GM23338 (cell line): ENCODE data around the gene SGMS2. TPM values are rescaled to one million over a fixed set of nuclear protein-coding genes. Genes with fewer than 3 reads are reported as not detected.

Experiments used
- ATAC-seq: fragments of 200-7000 bp; cut with Tn5 transposase; 3 replicates; pipeline ENCODE4 v1.9.1; 2020
- DNase-seq: peaks from one replicate; pipeline ENCODE4 v3.0.0-alpha.2; 2015; ENCODE audit warnings: low spot score
- H2AFZ ChIP-seq: fragments of 200-600 bp; sonication (generic); 2 replicates; pipeline ENCODE4 v1.8.0; 2016; ENCODE audit warnings: antibody characterized with exemption, mild to moderate bottlenecking, moderate library complexity
- H3F3A ChIP-seq: fragments of 200-600 bp; sonication (generic); replicated peaks from 2 replicates; pipeline ENCODE4 v1.8.0; 2017; ENCODE audit warnings: antibody characterized with exemption, mixed run types, low read depth
- H3K27ac ChIP-seq: fragments of 200-600 bp; sonication (generic); 2 replicates; pipeline ENCODE4 v1.6.1; 2016; ENCODE audit warnings: low read depth
- H3K27me3 ChIP-seq: fragments of 200-600 bp; sonication (generic); 2 replicates; pipeline ENCODE4 v1.8.0; 2016; ENCODE audit warnings: mild to moderate bottlenecking, mixed run types, moderate library complexity; ENCODE audit not compliant: insufficient read depth
- H3K36me3 ChIP-seq: fragments of 200-600 bp; sonication (generic); 2 replicates; pipeline ENCODE4 v1.8.0; 2016; ENCODE audit warnings: mild to moderate bottlenecking; ENCODE audit not compliant: insufficient read depth
- H3K4me1 ChIP-seq: fragments of 200-600 bp; sonication (generic); 2 replicates; pipeline ENCODE4 v1.8.0; 2016; ENCODE audit warnings: mild to moderate bottlenecking, moderate library complexity; ENCODE audit not compliant: insufficient read depth
- H3K4me2 ChIP-seq: fragments of 200-600 bp; sonication (generic); 2 replicates; pipeline ENCODE4 v1.7.1; 2017; ENCODE audit warnings: mixed run types
- H3K4me3 ChIP-seq: fragments of 200-600 bp; sonication (generic); 2 replicates; pipeline ENCODE4 v1.6.1; 2016; ENCODE audit warnings: mixed run types
- H3K79me2 ChIP-seq: fragments of 200-600 bp; sonication (generic); replicated peaks from 2 replicates; pipeline ENCODE4 v1.8.0; 2017; ENCODE audit warnings: mild to moderate bottlenecking; ENCODE audit not compliant: insufficient read depth
- H3K9me2 ChIP-seq: fragments of 200-600 bp; sonication (generic); 2 replicates; pipeline ENCODE4 v1.8.0; 2017; ENCODE audit not compliant: insufficient read depth
- H4K20me1 ChIP-seq: fragments of 200-600 bp; sonication (generic); replicated peaks from 2 replicates; pipeline ENCODE4 v1.8.0; 2017; ENCODE audit warnings: mild to moderate bottlenecking; ENCODE audit not compliant: insufficient read depth
- H3K27ac Mint-ChIP-seq: 2 replicates; pipeline ENCODE4 v1.8.0; 2020; ENCODE audit warnings: inconsistent platforms, mild to moderate bottlenecking, moderate library complexity, mixed read lengths
- H3K27me3 Mint-ChIP-seq: 3 replicates; pipeline ENCODE4 v1.8.0; 2022; ENCODE audit warnings: low read depth, mild to moderate bottlenecking, moderate library complexity, mixed read lengths, inconsistent platforms; ENCODE audit not compliant: insufficient read depth, poor library complexity
- H3K36me3 Mint-ChIP-seq: 3 replicates; pipeline ENCODE4 v1.8.0; 2021; ENCODE audit warnings: low read depth, mild to moderate bottlenecking, inconsistent platforms, moderate library complexity, mixed read lengths
- H3K4me1 Mint-ChIP-seq: 3 replicates; pipeline ENCODE4 v1.8.0; 2020; ENCODE audit warnings: mild to moderate bottlenecking, inconsistent platforms, mixed read lengths
- H3K4me3 Mint-ChIP-seq: 3 replicates; pipeline ENCODE4 v1.8.0; 2021; ENCODE audit warnings: moderate library complexity, mild to moderate bottlenecking, inconsistent platforms, mixed read lengths
- H3K9me3 Mint-ChIP-seq: 3 replicates; pipeline ENCODE4 v1.8.0; 2020; ENCODE audit warnings: moderate library complexity, mild to moderate bottlenecking, inconsistent platforms, mixed read lengths
- CREB1 ChIP-seq: fragments of 250-450 bp; sonication (Bioruptor Pico); IDR thresholded peaks from 2 replicates; pipeline ENCODE4 v1.5.0; 2020; ENCODE audit warnings: low read depth, mild to moderate bottlenecking, moderate library complexity
- EZH2phosphoT487 ChIP-seq: fragments of 200-600 bp; sonication (generic); IDR thresholded peaks from one replicate; pipeline ENCODE4 v1.8.1; 2018; ENCODE audit warnings: antibody characterized with exemption; ENCODE audit not compliant: unreplicated experiment
- NANOG ChIP-seq: IDR thresholded peaks from 2 replicates; pipeline ENCODE4 v1.6.1; 2016; ENCODE audit warnings: antibody characterized with exemption, borderline replicate concordance
- POLR2AphosphoS5 ChIP-seq: IDR thresholded peaks from 2 replicates; pipeline ENCODE4 v1.6.1; 2016; ENCODE audit warnings: antibody characterized with exemption, low read depth
- ZNF114 ChIP-seq: fragments of 250-450 bp; sonication (Bioruptor Pico); IDR thresholded peaks from 2 replicates; pipeline ENCODE4 v1.5.0; 2020; ENCODE audit warnings: mild to moderate bottlenecking, moderate library complexity
- polyA plus RNA-seq: library from polyadenylated mRNA; unstranded; fragments of >200 nt; fragmentation: Nextera tagmentation; extraction: Ambion mirVana; gene quantifications from 2 replicates; pipeline ENCODE4 v1.2.1, GENCODE V29; 2016
- total RNA-seq: library from RNA; depleted of rRNA; stranded (reverse); fragments of >200 nt; shearing (Covaris generic); gene quantifications from 2 replicates; pipeline ENCODE4 v1.2.3, GENCODE V29; 2014
- TF ChIP-seq, protein P1 (sequence below): IDR thresholded peaks from one replicate; pipeline ENCODE4 v1.6.1; 2018; ENCODE audit warnings: antibody characterized with exemption; ENCODE audit not compliant: unreplicated experiment
- TF ChIP-seq, protein P2 (sequence below): fragments of 250-450 bp; sonication (Bioruptor Pico); IDR thresholded peaks from 2 replicates; pipeline ENCODE4 v1.5.0; 2020; ENCODE audit warnings: mild to moderate bottlenecking, moderate library complexity
- TF ChIP-seq, protein P3 (sequence below): IDR thresholded peaks from 2 replicates; pipeline ENCODE4 v1.6.1; 2016; ENCODE audit warnings: antibody characterized with exemption

Gene SGMS2
- total and polyA plus RNA-seq, 2 experiments from 2014 or later, result 0.35 to 1.1 TPM

DNA sequence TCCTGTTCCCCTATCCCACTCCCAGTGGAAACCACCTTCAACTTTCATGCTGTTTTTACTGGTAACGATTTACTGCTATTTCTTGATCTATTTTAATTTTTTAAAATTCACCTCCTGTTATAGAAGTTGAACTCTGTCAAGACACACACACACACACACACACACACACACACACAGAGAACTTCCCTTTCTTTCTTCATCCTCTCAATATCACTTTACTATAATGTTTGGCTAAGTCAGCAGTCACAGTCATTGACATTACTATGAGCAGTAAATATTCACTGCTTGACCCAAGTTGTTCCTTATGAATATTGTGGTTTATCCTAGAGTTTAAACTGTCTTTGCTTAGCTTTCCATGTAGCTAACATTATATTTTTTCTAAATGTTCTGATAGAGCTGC is 24.0 kb upstream of the SGMS2 start:
- Histone ChIP-seq H3F3A (no peaks in the 10 kb centered on the region), H4K20me1 (no peaks in the 10 kb centered on the region), H3K4me1 (0 out of 2 replicates have a peak, but pooled peaks cover 3% of the 10 kb centered on the region), H3K27ac (no peak overlapping the region), H3K36me3 (no peaks in the 10 kb centered on the region), H2AFZ (no peak overlapping the region), H3K4me3 (no peak overlapping the region), H3K4me2 (no peak overlapping the region), H3K9me2 (peaks cover 3% of the 10 kb centered on the region; the same call in 1 of the 2 replicates), H3K79me2 (no peaks in the 10 kb centered on the region), H3K27me3 (no peaks in the 10 kb centered on the region)
- no peaks in the 10 kb centered on the region; the same call in 2 of the 3 replicates for H3K9me3 Mint-ChIP-seq
- no peak overlapping the region for H3K27ac Mint-ChIP-seq
- H3K36me3 Mint-ChIP-seq, result no peaks in the 10 kb centered on the region
- TF ChIP-seq, protein P1, sequence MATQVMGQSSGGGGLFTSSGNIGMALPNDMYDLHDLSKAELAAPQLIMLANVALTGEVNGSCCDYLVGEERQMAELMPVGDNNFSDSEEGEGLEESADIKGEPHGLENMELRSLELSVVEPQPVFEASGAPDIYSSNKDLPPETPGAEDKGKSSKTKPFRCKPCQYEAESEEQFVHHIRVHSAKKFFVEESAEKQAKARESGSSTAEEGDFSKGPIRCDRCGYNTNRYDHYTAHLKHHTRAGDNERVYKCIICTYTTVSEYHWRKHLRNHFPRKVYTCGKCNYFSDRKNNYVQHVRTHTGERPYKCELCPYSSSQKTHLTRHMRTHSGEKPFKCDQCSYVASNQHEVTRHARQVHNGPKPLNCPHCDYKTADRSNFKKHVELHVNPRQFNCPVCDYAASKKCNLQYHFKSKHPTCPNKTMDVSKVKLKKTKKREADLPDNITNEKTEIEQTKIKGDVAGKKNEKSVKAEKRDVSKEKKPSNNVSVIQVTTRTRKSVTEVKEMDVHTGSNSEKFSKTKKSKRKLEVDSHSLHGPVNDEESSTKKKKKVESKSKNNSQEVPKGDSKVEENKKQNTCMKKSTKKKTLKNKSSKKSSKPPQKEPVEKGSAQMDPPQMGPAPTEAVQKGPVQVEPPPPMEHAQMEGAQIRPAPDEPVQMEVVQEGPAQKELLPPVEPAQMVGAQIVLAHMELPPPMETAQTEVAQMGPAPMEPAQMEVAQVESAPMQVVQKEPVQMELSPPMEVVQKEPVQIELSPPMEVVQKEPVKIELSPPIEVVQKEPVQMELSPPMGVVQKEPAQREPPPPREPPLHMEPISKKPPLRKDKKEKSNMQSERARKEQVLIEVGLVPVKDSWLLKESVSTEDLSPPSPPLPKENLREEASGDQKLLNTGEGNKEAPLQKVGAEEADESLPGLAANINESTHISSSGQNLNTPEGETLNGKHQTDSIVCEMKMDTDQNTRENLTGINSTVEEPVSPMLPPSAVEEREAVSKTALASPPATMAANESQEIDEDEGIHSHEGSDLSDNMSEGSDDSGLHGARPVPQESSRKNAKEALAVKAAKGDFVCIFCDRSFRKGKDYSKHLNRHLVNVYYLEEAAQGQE, result no peak
- no peak for TF ChIP-seq NANOG
- TF ChIP-seq CREB1, result no peak
- TF ChIP-seq POLR2AphosphoS5, result no peak
- TF ChIP-seq EZH2phosphoT487, result no peak
- DNase-seq (no peak), ATAC-seq (no peak)
- no peaks in the 10 kb centered on the region; the same call in 2 of the 3 replicates for H3K4me1 Mint-ChIP-seq
- H3K27me3 Mint-ChIP-seq, result no peaks in the 10 kb centered on the region
- H3K4me3 Mint-ChIP-seq, result no peak overlapping the region

DNA sequence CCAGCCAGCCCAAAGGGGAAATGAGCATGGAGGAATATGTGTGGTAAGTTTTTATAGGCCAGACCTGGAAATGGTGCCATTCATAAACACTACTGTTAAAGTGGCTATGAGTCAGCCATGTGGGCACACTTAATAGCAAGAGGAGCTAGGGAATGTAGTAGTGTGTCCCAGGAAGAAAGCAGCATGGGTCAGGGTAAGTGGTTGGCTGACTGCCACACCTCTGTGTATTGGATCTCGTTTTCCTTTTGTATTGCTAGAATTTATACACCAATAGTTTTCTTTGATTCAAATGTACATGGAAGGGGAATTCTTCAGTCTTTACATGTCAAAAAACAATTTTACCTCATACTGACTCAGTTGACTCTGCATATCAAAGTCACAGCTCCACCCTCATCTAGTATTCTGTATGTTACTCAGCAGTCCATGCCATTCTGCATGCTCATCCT is 22.9 kb upstream of the SGMS2 start:
- Histone ChIP-seq H3K4me1 (0 out of 2 replicates have a peak, but pooled peaks cover 3% of the 10 kb centered on the region), H2AFZ (no peak overlapping the region), H3K27ac (no peak overlapping the region), H4K20me1 (no peaks in the 10 kb centered on the region), H3K36me3 (no peaks in the 10 kb centered on the region), H3K4me3 (no peak overlapping the region), H3F3A (no peaks in the 10 kb centered on the region), H3K4me2 (no peak overlapping the region), H3K9me2 (peaks cover 2% of the 10 kb centered on the region; the same call in 1 of the 2 replicates), H3K79me2 (no peaks in the 10 kb centered on the region), H3K27me3 (no peaks in the 10 kb centered on the region)
- no peaks in the 10 kb centered on the region for H3K36me3 Mint-ChIP-seq
- no peaks in the 10 kb centered on the region for H3K27me3 Mint-ChIP-seq
- H3K27ac Mint-ChIP-seq, result no peak overlapping the region
- no peaks in the 10 kb centered on the region for H3K4me1 Mint-ChIP-seq
- ATAC-seq (no peak), DNase-seq (no peak)
- no peak overlapping the region for H3K4me3 Mint-ChIP-seq
- no peaks in the 10 kb centered on the region; the same call in 2 of the 3 replicates for H3K9me3 Mint-ChIP-seq
- TF ChIP-seq, protein P2, sequence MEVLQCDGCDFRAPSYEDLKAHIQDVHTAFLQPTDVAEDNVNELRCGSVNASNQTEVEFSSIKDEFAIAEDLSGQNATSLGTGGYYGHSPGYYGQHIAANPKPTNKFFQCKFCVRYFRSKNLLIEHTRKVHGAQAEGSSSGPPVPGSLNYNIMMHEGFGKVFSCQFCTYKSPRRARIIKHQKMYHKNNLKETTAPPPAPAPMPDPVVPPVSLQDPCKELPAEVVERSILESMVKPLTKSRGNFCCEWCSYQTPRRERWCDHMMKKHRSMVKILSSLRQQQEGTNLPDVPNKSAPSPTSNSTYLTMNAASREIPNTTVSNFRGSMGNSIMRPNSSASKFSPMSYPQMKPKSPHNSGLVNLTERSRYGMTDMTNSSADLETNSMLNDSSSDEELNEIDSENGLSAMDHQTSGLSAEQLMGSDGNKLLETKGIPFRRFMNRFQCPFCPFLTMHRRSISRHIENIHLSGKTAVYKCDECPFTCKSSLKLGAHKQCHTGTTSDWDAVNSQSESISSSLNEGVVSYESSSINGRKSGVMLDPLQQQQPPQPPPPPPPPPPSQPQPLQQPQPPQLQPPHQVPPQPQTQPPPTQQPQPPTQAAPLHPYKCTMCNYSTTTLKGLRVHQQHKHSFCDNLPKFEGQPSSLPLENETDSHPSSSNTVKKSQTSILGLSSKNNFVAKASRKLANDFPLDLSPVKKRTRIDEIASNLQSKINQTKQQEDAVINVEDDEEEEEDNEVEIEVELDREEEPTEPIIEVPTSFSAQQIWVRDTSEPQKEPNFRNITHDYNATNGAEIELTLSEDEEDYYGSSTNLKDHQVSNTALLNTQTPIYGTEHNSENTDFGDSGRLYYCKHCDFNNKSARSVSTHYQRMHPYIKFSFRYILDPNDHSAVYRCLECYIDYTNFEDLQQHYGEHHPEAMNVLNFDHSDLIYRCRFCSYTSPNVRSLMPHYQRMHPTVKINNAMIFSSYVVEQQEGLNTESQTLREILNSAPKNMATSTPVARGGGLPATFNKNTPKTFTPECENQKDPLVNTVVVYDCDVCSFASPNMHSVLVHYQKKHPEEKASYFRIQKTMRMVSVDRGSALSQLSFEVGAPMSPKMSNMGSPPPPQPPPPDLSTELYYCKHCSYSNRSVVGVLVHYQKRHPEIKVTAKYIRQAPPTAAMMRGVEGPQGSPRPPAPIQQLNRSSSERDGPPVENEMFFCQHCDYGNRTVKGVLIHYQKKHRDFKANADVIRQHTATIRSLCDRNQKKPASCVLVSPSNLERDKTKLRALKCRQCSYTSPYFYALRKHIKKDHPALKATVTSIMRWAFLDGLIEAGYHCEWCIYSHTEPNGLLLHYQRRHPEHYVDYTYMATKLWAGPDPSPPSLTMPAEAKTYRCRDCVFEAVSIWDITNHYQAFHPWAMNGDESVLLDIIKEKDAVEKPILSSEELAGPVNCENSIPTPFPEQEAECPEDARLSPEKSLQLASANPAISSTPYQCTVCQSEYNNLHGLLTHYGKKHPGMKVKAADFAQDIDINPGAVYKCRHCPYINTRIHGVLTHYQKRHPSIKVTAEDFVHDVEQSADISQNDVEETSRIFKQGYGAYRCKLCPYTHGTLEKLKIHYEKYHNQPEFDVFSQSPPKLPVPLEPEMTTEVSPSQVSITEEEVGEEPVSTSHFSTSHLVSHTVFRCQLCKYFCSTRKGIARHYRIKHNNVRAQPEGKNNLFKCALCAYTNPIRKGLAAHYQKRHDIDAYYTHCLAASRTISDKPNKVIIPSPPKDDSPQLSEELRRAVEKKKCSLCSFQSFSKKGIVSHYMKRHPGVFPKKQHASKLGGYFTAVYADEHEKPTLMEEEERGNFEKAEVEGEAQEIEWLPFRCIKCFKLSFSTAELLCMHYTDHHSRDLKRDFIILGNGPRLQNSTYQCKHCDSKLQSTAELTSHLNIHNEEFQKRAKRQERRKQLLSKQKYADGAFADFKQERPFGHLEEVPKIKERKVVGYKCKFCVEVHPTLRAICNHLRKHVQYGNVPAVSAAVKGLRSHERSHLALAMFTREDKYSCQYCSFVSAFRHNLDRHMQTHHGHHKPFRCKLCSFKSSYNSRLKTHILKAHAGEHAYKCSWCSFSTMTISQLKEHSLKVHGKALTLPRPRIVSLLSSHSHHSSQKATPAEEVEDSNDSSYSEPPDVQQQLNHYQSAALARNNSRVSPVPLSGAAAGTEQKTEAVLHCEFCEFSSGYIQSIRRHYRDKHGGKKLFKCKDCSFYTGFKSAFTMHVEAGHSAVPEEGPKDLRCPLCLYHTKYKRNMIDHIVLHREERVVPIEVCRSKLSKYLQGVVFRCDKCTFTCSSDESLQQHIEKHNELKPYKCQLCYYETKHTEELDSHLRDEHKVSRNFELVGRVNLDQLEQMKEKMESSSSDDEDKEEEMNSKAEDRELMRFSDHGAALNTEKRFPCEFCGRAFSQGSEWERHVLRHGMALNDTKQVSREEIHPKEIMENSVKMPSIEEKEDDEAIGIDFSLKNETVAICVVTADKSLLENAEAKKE (CRISPR knock-in tag), result no peak
- TF ChIP-seq, protein P3, sequence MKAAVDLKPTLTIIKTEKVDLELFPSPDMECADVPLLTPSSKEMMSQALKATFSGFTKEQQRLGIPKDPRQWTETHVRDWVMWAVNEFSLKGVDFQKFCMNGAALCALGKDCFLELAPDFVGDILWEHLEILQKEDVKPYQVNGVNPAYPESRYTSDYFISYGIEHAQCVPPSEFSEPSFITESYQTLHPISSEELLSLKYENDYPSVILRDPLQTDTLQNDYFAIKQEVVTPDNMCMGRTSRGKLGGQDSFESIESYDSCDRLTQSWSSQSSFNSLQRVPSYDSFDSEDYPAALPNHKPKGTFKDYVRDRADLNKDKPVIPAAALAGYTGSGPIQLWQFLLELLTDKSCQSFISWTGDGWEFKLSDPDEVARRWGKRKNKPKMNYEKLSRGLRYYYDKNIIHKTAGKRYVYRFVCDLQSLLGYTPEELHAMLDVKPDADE, result no peak
- TF ChIP-seq ZNF114 (CRISPR knock-in tag), result no peak
- no peak for TF ChIP-seq CREB1
- TF ChIP-seq NANOG, result no peak
